HG03354 (cell line): Measurements from ENCODE around the gene KCNMA1.

Experiments
- ATAC-seq: cut with Tn5 transposase; IDR thresholded peaks from one replicate; pipeline ENCODE4 v1.9.1; 2021; ENCODE audit warnings: mild to moderate bottlenecking; ENCODE audit not compliant: unreplicated experiment, poor library complexity, severe bottlenecking

KCNMA1 gene

DNA sequence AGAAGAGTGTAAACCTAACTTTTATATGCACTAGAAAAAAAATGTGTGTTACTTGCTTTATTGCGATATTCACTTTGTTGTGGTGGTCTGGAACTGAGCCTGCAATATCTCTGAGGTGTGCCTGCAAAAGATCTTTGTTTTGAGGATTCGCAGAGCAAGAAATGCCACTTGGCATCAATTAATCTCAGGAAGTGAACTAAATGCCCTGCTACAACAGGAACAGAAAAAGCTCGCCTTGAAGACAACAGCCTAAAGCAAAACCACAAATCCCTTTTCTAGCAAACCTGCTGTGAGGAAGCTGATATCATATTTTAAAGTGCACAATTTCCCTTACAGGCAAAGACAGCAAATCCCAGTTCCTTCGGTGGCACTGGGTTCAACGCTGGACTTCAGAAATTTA, 675.8 kb downstream of the KCNMA1 start:
- no peak for ATAC-seq

DNA sequence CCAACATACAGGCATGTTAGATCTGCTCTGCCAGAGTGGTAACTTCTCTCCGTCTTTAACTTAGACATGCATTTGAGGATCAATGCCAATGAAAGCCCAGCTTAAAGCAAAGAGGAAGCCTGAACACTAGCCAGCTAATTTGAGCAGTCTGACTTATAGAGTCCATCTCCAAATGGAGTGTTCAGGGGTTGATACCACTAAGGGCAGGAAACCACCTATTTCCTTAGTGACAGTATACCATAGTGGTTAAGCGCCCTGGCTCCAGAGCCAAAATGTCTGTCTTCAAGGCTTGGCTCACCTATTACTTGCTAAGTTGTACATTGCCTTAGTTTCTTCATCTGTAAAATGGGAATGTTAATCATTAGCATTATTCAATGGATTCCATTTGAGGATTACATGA, 678.5 kb downstream of the KCNMA1 start:
- no peak for ATAC-seq

DNA sequence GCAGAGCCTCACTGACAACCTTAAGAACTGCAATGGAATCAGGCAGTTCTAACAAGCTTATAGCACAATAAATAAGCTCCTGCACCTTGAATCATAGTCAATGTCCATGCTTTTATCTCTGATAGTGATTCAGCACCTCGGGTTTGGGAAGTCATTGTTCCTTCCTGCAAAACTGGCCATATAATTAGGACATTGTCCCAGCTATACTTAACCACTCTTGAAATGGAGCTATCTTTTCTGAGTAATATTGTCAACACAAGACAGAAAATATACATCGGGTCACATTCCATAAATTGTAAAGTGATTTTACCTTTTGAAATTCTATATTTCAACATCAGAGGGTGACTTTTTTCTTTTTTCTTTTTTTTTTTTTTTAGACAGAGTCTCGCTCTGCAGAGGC, 682.8 kb downstream of the KCNMA1 start:
- no peak for ATAC-seq

DNA sequence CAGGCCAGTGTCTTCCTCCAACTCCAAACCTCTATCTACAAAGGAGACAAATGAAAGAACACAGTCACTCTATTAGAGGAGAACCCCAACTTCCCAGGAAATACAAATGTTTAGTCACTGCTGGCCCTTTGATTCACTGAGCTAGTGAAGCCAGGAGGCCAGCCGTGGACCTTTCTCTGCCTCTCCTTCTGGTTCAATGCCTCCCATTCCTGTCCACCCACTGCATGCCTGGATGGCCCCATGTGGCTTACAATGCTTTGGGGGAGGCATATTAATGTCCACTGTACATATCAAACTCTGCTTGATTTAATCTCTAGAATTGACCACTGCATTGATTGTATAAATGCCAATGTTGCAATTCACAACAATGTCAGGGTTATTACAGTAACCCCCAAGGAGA, 687.3 kb downstream of the KCNMA1 start:
- no peak for ATAC-seq

DNA sequence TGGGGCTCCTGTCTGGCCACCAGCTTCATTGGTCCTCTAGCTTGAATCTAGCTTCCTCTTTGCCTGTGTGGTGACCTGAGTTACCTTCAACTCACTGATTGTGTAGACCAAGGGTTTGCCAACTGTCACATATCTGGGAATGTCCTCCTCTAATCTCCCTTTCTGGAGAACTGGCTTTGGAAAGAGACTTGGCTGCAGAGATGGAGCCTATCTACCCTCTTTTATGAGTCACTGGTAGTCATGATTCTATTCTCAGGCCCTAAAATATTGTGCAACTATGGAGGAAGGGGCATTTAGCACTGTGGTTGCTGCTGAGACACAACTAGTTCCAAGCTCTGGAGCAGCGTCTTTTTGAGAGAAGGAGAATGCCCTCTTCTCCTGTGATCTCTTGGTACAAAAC, 691.3 kb downstream of the KCNMA1 start:
- ATAC-seq = no peak

DNA sequence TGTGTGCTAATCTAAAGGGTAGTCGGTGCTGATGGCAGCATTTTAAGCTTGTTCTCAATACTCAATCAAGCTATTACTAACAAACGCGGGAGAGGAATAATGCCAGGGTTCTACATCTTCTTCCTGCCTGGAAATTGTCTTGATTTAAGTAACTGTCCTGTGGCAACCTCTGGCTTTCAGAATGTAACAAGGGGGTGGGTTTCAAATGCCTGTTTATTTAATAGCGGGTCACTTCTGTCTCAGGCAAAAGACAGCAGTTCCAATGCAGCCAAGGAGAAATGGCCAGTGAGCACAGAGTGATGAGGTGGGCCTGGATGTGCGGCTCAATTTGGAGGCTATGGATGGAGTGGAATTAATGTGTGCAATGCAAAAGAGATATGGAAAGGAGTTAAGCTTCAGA, 692.4 kb downstream of the KCNMA1 start:
- no peak for ATAC-seq

DNA sequence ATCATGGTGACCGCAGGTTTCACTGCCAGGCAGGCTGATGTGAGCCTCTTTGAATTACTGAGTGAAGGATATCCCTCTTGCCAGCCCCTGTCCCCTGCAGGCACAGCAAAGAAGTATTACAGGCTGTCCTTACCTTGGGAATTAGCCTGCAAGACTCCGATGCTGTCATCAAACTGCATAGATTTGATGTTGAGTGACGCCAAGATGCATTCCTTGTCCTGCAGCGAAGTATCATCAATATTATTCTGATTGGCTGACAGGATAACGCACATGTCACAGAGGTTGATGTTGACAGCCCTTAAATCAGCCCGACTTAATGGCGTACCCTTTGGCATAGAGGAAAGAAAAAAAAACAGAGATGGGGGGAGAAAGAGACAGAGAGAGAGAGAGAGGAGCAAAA, 693.0 kb downstream of the KCNMA1 start:
- ATAC-seq = no peak

DNA sequence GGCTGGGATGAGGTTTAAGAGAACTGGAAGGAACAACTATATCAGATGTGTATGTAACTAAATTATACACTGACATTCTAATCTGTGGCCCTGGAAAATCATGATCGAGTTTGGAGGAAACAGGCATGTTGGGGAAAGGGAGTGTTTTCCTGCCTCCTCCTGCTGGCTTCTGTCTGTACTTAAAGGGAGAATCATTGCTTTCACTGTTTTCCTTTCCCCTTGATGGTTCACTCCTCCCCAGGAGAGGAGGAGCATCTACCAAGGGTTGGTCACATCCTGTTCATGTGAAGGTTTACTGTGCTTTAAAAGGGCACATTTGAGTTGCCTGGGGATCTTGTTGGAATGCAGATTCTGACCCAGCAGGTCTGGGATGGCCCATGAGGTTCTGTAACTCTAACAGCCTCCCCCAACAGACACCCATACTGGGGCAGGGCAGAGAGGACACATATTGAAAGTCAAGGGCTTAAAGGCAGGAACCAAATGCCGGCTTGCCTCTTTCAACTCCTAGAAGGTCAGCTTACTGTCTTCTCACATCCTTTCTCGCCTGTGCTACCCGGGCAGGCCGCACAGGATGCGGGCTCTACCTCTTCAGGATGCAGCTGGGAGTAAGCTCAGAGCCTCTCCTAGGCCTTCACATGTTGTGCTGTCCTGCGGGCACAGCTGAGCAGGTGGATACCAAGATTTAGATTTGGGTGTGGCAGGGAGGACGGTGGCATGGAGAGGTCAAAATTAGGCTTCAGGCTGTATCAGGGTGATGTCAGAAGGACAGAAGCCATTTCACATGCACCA, 694.8 kb downstream of the KCNMA1 start:
- ATAC-seq = no peak

DNA sequence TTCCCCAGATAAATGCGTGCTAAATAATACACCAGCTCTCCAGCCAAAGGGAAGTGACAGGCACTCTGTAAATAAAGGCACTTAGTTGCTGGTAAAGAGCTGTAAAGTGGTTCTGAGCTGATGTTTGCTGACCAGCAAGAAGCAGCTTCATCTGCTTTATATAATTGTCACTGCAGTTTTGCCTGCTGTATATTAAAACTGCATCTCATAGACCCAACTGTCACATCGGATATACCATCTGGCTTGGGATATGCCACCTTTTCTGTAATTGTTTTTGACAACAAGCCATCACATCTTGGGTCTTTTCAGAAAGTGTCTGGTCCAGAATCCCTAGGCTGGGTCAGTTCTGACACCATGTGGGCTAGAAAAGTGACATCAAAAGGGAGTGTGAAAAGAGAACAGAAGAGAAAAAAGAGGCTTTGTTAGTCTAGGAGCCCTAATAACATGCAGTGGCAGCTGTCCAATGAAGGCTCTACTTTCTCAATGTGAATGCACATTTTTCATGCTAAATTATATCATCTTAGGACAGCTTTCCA, 697.6 kb downstream of the KCNMA1 start:
- ATAC-seq = no peak

DNA sequence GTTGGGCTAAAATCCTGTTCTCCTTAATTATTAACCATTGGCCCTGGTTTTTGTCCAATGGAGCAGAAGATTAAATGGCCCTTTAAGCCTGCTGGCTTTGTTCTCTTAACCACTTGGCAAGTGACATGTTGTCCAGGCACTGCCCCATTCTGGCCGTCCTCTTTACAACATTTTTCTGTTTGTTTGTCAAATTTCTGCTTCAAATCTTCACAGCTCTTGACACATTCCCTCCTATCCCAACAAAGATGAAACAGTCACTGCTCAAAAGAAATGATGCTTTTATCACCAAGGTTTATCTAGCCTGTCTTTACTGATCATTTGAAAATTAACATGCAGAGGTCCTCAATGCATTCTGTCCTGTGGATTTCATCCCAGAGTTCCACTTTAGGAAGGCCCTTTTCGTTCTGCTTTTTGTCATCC, 700.4 kb downstream of the KCNMA1 start:
- no peak for ATAC-seq

DNA sequence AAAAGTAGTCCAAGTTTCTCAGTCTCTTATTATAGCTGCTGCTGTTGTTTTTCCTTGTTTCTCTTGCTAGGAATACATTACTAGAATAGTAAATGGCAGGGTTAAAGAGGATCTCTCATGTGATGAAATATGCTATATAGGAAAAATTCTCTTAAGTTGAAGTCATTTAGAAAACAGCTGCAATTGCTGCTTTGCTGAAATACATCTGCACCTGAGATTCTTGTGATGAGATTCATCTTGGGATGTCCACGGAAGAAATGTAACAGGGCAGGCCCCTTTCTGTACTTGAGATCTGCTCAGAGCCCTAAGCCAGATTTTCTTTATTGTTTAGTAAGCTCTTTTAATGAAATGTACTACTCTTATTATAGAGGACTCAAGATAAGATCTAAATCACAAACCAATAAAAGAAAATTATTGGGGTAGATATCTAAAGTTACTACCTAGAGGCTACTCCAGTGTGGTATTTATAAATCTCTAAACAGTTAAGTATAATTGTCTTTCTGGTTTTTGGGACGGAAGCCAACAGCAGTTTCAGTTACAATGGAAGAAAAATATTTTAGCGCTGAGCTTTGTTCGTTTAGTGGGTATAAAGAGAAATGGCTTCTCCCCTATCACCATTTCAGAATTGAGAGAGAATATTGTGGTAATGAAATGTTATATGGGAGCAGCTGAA, 701.5 kb downstream of the KCNMA1 start:
- no peak for ATAC-seq

DNA sequence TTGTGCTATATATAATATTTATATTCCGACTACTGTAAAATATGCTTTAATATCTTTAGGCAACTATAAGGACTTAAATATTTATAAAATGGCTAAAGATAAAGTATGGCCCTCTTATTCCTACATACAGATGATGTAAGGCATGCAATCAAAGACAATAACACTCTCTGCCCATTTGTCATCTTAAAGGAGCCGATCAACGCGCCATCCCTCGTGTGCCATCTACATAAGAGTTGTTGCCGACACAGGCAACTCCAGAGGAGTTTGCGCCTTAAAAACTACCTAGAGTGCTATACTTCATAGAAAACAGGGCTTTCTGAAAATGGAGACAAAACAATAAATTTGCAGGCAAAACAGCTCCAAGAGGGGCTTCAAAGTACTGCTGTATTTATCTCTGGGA, 709.0 kb downstream of the KCNMA1 start:
- no peak for ATAC-seq

DNA sequence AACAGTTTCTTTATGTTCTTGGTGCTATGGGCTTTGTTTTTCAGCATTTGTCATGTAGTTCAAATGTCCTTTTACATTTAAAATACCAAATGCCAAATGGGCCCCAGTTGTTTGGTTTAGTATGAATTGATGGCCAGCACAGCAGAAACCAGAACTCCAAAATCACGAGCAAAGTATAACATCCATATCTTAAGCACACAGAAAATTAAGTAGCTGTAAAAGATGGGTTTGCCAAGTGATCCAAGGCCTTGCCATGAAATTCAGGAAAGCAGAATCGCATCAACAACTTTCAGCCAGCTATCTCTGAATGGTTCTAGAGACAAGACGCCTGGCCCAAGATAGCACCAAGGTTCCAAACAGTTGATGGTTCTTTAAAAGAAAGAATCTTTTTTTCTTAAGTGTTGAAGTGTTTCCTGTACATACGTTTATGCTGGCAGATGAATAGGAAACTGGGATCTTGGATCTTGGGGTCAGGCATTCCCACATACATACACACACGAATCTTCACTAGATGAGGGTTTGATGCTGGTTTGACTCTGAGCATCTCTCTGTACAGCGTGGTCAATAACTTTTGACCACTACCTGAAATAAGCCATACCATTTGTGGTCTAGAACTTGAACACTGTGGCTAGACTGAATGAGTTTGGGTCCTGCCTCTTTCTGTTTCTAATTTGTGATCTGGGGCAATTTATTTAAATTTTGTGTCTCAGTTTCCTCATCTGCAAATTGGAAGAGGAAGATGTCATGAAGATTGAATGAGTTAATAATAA, 711.8 kb downstream of the KCNMA1 start:
- ATAC-seq = no peak

DNA sequence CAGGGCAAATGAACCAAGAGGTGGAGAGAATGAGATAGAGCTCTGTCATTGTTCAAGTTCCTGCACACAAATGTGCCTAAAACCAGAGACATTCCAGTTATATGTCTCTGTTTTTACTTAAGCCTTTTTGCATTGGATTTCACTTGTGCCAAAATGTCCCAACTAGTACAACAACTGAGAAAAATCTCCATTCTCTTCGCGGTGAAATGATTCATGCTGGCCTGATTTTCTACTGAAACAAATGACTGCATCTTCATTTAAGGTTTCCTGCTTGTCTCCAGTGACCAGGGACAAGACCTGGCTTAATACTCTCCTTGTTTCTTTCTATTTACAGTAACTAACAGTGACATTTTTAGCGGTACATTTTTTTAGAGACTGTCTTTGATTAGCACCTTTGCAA, 714.9 kb downstream of the KCNMA1 start:
- ATAC-seq = no peak

DNA sequence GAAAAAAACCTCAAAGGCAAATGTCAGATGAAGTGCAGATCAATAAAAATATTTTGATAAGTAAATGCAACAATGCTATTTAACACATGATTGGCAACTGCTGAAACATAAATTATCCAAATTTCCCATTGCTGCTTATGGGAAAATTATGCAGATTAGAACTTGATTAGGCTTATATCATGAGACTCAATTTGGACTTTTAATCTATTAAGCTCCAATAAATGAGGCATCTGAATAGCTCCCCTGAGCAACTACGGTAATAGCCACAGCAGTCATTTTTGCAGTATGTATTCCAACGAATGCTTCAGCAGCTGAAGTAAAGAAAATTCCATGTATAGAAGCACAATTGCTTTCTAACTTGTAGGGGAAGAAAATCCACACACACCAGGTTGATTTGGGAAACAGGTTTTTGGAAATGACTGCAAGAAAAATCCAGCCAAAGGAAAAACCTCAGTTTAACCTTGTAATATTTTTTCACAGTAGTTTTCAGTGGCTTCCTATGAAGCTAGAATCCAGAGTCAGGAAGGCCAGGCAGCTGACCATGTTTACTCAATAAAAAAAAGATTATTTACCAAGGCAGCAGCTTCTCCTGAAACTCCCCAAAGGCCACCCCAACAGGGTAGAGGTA, 716.1 kb downstream of the KCNMA1 start:
- no peak for ATAC-seq

DNA sequence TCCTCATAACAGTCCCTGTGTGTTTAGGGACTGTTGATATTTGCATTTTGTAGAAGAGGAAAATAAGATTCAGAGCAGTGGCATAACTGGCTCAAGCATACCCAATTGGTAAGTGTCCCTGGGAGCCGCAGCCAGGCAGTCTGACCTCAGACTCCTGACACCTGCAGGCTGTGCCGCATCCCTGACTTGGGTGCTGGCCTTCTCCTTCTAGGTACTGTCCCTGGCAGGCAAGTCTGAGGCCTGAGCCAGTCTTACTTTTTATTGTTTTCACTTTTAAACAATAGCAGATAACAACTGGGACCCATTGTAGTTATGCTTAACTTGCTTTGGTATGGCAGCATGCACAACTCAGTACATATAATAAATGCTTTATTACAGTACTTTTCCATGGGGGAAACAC, 717.0 kb downstream of the KCNMA1 start:
- no peak for ATAC-seq

DNA sequence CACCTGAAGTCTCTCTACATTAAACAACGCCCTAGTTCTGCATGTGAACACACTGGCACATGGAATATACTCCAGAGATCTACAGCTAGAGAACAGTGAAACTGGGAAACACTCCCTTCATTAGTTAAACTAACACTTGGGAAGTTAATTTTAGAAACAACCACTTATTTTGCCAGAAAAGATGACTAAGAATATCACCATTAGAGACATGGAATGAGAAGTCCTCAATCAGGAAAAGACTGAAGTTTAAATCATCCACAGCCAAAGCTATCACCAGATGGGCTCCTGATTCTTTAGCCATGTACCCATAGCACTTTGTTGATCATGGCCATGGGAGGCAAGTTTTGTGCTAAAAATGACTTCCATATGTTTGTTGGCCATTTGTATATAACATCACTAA, 719.5 kb downstream of the KCNMA1 start:
- ATAC-seq = no peak

DNA sequence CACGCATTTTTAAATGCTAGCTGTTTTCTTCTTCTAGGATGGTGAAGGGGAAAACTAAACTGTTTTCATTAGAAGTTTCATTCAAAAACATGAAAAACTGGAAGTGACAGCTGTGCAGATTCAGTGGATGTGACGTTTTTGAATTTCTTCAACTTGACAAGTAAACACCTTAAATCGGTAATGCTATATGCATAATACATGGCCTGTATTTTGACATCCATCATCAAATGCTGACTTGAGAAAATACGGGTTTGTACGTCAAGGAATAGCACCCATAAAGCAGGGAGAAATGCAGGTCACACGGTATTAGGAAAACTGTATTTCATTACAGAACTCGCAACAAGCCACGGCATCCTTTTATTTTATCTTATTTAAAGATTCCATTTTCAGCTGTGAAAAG, 720.5 kb downstream of the KCNMA1 start:
- no peak for ATAC-seq

DNA sequence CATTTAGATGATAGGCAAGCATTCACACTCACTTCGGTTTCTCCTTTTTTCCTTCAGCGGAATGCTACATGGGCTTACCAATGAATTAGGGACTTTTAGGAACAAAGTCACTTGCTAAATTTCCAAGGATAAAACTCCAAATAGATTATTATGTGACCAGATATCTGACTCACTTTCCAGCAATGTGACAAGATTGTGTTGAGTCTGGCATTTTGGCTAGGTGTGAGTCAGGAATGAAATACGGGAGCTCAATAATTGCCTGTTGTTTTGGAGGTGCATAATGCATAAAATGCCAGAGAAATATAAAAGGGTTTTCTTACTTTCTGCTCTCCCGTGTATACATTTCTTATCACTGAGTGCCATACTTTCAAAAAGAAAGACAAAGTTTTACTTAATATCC, 721.1 kb downstream of the KCNMA1 start:
- no peak for ATAC-seq

DNA sequence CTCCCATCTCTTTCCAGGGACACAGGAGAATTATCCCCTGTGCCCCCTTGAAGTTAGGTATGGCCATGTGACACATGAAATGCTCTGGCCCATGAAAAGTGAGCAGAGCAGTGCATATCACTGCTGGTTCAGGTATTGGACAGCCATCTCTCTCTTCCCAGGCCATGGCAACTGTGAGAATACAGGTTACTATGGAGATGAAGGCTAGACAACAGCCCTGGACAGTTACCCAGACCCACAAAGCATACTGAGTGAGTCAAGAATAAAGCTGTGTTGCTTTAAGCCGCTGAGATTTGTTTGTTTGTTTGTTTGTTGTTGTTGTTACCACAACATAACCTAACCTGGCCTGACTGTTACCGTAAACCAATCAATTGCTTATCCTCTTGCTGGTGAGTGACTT, 722.3 kb downstream of the KCNMA1 start:
- no peak for ATAC-seq
